Cardiac fibroblast (primary cell): ENCODE measurements around the gene PCLO.
"Not testable (repeated sequence)": the region's sequence is repeated elsewhere in the genome, so short reads cannot be mapped to it uniquely, and the experiment has no call there.

ENCODE experiments used
- DNase-seq, 2 donors: peaks; one replicate each; pipeline versions ENCODE4 v3.0.0 to v3.0.0-alpha.2; 2010; ENCODE audit warnings: low read depth in 2 of 2
- H3K4me3 ChIP-seq, 2 donors: replicated peaks in 1 of 2; 1 replicate in 1 of 2; 2 replicates in 1 of 2; pipeline ENCODE4 v1.5.1; 2011; ENCODE audit warnings: low read depth in 2 of 2, low read length in 2 of 2, mild to moderate bottlenecking in 2 of 2, moderate library complexity in 1 of 2
- CTCF ChIP-seq: IDR thresholded peaks from one replicate; pipeline ENCODE4 v1.5.1; 2011; ENCODE audit warnings: low read depth, mild to moderate bottlenecking, low read length, inconsistent platforms

The PCLO gene

DNA sequence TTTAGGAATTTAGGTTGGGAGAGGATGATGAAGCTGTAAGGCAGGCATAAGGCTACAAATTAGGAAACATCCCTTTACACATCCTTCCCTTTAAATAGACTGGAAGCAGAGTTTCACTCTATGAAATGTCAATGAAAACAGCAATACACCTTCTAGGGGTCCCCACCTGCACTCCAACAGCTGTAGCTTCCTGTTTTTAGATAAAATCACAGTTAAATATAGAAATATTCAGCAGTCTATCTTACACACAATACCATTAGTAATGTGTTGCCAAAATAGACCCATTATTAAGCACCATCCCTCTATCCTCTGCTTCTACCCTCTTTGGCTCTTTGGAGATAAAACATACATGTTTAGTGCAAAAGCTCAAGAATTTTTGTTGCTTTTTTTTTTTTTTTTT, 237.4 kb downstream of the PCLO start:
- TF ChIP-seq CTCF, result no peak
- no peak overlapping the region for H3K4me3 ChIP-seq
- no peak for DNase-seq

DNA sequence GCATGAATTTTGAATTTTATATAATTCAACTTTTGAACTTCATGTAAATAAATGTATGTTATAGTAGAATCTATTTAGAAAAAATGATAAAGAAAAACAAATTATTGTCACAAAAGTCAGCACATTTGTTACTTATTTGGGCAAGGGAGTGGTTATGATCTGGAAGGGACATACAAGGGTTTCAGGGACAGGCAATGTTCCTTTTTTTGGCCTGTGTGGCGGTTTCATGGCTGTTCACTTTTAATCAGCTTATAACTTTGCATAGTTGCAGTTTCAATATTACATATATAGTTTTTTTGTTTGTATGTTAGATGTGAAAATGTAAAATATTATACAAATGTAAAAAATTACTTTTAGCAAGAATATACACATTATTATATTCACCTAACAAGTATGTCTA, 256.2 kb downstream of the PCLO start:
- no peak for DNase-seq
- TF ChIP-seq CTCF, result no peak
- no peak overlapping the region for H3K4me3 ChIP-seq

DNA sequence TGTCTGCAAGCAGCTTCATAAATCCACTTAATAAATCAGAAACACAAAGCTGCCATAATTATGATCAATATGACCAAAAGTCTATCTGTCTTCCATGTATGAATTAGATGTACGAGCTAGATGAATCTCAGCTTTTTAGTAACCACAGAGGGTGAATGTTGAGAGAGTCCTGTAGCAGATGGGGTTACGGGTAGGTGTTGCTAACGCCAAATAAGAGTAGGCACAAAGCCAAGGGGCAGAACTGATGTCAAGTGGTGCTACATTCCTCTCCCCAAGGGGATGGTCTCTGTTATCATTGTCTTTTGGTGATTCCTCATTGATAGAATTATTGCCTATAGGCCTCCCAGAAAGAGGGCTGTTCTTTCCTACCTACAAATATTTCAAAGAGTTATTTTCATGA, 257.8 kb downstream of the PCLO start:
- no peak for DNase-seq
- TF ChIP-seq CTCF, result no peak
- no peak overlapping the region for H3K4me3 ChIP-seq

GRCh38 chr7:82901098-82901497, 261.6 kb downstream of the PCLO start:
- not testable (repeated sequence) for DNase-seq, H3K4me3 ChIP-seq

DNA sequence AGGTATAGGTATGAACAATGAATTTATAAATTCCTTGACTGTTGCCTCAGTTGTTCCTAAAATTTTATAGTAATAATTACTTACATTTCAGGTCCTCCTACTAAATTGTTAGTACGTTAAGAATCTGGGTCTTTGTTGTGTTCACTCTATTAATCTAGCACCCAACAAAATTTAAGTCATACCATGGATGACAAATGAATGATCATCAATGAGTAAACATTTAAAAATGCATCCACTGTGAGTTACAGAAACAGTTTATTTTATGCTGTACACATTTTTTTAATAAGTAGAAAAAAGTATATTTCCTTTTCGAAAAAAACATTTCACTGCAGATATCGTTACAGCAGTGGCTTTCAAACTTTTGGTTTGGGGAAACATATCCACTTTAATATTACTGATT, 265.2 kb downstream of the PCLO start:
- peak in 1 of 2 donors; percentile 3 for DNase-seq
- no peak overlapping the region for H3K4me3 ChIP-seq
- no peak for TF ChIP-seq CTCF

DNA sequence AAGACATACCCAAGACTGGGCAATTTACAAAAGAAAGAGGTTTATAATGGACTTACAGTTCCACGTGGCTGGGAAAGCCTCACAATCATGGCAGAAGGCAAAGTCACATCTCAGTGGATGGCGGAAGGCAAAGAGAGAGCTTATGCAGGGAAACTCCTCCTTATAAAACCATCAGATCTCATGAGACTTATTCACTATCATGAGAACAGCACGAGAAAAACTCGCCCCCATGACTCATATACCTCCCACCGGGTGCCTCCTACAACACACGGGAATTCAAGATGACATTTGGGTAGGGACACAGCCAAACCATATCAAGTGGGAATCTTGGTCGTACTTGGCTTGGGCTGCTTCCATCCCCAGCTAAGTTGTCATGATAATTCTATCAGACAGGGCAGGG, 268.3 kb downstream of the PCLO start:
- peak in 1 of 2 donors; percentile 1 for DNase-seq
- H3K4me3 ChIP-seq, result not testable (repeated sequence)

GRCh38 chr7:82886324-82886723, 276.4 kb downstream of the PCLO start:
- H3K4me3 ChIP-seq, result no peak overlapping the region
- no peak for DNase-seq
- TF ChIP-seq CTCF, result no peak

- H3K4me3 ChIP-seq, result no peak overlapping the region
- no peak for TF ChIP-seq CTCF
- DNase-seq, result no peak
Observed at GRCh38 chr7:82865856-82866255, 296.8 kb downstream of the PCLO start.
